Stimulated activated CD4-positive, alpha-beta T cell treated with anti-CD3 and anti-CD28 coated beads, Interleukin-4, amount 100 ng/mL, for 1 hour (primary cell): ENCODE data around the gene LZIC.

Experiments
- DNase-seq: peaks from one replicate; pipeline ENCODE4 v3.0.0-alpha.2; 2020

LZIC gene

GRCh38 chr1:9883585-9884449 lies 59.4 kb downstream of the LZIC start:
- no peak for DNase-seq

GRCh38 chr1:9882945-9883303 lies 60.3 kb downstream of the LZIC start:
- DNase-seq: no peak

- DNase-seq: no peak
Measured at GRCh38 chr1:9882296-9882944, 60.8 kb downstream of the LZIC start.

GRCh38 chr1:9881838-9882249 lies 61.3 kb downstream of the LZIC start:
- DNase-seq: no peak
